ENCODE data around the gene RAD51B. TPM values are rescaled to one million over a fixed set of nuclear protein-coding genes. Genes with fewer than 3 reads are reported as not detected.

The RAD51B gene
- polyA plus RNA-seq, 3 donors = 3.6 to 11.6 (median 9.4) TPM

DNA sequence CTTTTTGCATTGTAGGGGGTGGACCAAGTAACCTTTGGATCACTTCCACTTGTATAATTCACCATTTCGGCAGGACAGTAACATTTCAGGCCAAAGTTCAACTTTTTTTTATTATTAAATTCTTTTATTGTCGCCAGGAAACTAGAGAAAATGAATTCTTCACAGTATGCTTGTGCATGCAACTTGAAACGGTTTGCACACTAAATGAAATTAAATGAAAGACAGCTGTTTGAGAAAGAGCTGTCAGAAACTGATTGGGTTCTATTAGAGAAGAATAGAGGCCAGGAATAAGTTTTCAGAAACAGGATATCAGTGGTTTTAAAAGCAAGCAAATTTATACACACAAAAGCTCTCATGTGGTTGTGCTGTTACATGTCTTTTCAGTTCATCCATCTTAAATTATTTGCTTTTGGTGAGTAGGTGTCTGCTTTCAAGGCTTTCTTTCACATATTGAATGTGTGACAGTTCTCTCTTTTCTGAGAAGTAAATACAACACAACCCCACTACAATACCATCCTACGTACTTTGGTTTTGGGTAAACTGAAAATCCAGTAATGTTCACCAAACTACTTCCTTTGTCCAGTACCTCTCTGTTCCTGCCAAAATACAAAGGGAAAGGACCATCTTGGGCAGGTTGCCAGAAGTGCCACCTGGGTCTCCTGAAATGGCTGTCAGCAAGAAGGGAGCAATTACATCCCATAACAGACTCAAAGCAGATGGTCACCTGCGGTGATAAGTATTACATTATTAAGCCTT, 291.7 kb downstream of the RAD51B start:
- TF ChIP-seq, protein P1, sequence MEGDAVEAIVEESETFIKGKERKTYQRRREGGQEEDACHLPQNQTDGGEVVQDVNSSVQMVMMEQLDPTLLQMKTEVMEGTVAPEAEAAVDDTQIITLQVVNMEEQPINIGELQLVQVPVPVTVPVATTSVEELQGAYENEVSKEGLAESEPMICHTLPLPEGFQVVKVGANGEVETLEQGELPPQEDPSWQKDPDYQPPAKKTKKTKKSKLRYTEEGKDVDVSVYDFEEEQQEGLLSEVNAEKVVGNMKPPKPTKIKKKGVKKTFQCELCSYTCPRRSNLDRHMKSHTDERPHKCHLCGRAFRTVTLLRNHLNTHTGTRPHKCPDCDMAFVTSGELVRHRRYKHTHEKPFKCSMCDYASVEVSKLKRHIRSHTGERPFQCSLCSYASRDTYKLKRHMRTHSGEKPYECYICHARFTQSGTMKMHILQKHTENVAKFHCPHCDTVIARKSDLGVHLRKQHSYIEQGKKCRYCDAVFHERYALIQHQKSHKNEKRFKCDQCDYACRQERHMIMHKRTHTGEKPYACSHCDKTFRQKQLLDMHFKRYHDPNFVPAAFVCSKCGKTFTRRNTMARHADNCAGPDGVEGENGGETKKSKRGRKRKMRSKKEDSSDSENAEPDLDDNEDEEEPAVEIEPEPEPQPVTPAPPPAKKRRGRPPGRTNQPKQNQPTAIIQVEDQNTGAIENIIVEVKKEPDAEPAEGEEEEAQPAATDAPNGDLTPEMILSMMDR (IDR thresholded peaks at IDR 0.05) = no peak
- no peak overlapping the region for H3K4me2 ChIP-seq (replicated peaks; ENCODE audit: extremely low read depth, low read length, poor library complexity, severe bottlenecking)
- DNase-seq = no peak
- H3K27ac ChIP-seq (ENCODE audit: low read depth in 1 of 2, low read length in 2 of 2) = no peak overlapping the region
- no peak overlapping the region for H3K27ac Mint-ChIP-seq
- no peaks in the 10 kb centered on the region for H3K9me3 Mint-ChIP-seq
- no peaks in the 10 kb centered on the region for H3K9me3 ChIP-seq (replicated peaks in 1 of 2; ENCODE audit: control insufficient read depth in 1 of 2, insufficient read depth in 1 of 2, low read length in 2 of 2)
- H3K4me3 ChIP-seq (replicated peaks in 1 of 3; ENCODE audit: low read depth in 2 of 3, low read length in 3 of 3) = no peak overlapping the region
- H3K27me3 Mint-ChIP-seq (ENCODE audit: low read depth in 3 of 3) = no peaks in the 10 kb centered on the region
- no peak overlapping the region for H3K9ac ChIP-seq (ENCODE audit: insufficient read depth, low read length, poor library complexity, severe bottlenecking)
- no peaks in the 10 kb centered on the region for H3K36me3 Mint-ChIP-seq
- no peak overlapping the region for H2AFZ ChIP-seq (ENCODE audit: insufficient read depth, low read depth, low read length, poor library complexity, severe bottlenecking)
- no peaks in the 10 kb centered on the region for H3K79me2 ChIP-seq (ENCODE audit: insufficient read depth, low read length)
- peaks cover 6% of the 10 kb centered on the region for H3K4me1 Mint-ChIP-seq
- intact Hi-C loops (cut with micrococcal nuclease) = no loop called here
- no peaks in the 10 kb centered on the region for H3K4me1 ChIP-seq (ENCODE audit: control insufficient read depth in 1 of 2, insufficient read depth in 2 of 2, low read length in 2 of 2)
- H3K4me3 Mint-ChIP-seq = no peak overlapping the region
- H3K27me3 ChIP-seq (ENCODE audit: control insufficient read depth in 2 of 2, insufficient read depth in 2 of 2, low read length in 2 of 2) = no peaks in the 10 kb centered on the region
- H3K36me3 ChIP-seq (replicated peaks in 1 of 2; ENCODE audit: control insufficient read depth in 1 of 2, insufficient read depth in 2 of 2, low read length in 2 of 2) = no peaks in the 10 kb centered on the region
- H4K20me1 ChIP-seq (ENCODE audit: insufficient read depth, low read length) = no peaks in the 10 kb centered on the region
- WGBS (ENCODE audit: insufficient coverage) = no CpG with 5 or more reads among the region's 5 CpGs

DNA sequence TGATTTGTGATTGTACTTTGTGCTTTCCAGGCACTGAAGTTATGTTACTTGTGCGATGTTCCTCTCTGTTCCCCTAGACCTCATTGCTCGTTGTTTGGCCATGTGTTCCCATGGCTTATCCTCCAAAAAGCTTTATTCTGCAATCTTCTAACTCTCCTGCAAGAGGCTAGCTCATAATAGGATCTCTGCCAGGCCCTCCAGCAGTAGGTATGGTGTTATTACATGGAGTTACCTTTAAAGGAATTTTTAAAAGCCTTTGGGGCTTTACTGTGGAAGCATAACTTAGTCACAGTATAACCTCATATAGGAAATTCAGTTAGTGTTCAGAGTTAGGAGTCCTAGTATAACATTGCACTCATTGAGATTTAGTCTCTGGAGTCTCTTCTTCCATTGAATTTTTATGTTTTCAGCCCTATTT, 292.3 kb downstream of the RAD51B start:
- intact Hi-C loops (cut with micrococcal nuclease) = no loop called here
- Histone ChIP-seq H3K27ac (ENCODE audit: low read depth in 1 of 2, low read length in 2 of 2) (no peak overlapping the region), H3K79me2 (ENCODE audit: insufficient read depth, low read length) (no peaks in the 10 kb centered on the region), H3K4me1 (ENCODE audit: control insufficient read depth in 1 of 2, insufficient read depth in 2 of 2, low read length in 2 of 2) (no peaks in the 10 kb centered on the region), H2AFZ (ENCODE audit: insufficient read depth, low read depth, low read length, poor library complexity, severe bottlenecking) (no peak overlapping the region), H3K27me3 (ENCODE audit: control insufficient read depth in 2 of 2, insufficient read depth in 2 of 2, low read length in 2 of 2) (no peaks in the 10 kb centered on the region), H4K20me1 (ENCODE audit: insufficient read depth, low read length) (no peaks in the 10 kb centered on the region), H3K9me3 (replicated peaks in 1 of 2; ENCODE audit: control insufficient read depth in 1 of 2, insufficient read depth in 1 of 2, low read length in 2 of 2) (no peaks in the 10 kb centered on the region), H3K4me2 (replicated peaks; ENCODE audit: extremely low read depth, low read length, poor library complexity, severe bottlenecking) (no peak overlapping the region), H3K9ac (ENCODE audit: insufficient read depth, low read length, poor library complexity, severe bottlenecking) (no peak overlapping the region), H3K36me3 (replicated peaks in 1 of 2; ENCODE audit: control insufficient read depth in 1 of 2, insufficient read depth in 2 of 2, low read length in 2 of 2) (no peaks in the 10 kb centered on the region), H3K4me3 (replicated peaks in 1 of 3; ENCODE audit: low read depth in 2 of 3, low read length in 3 of 3) (no peak overlapping the region)
- Mint-ChIP-seq H3K9me3 (no peaks in the 10 kb centered on the region), H3K27ac (no peak overlapping the region), H3K36me3 (no peaks in the 10 kb centered on the region), H3K4me1 (peaks cover 6% of the 10 kb centered on the region), H3K27me3 (ENCODE audit: low read depth in 3 of 3) (no peaks in the 10 kb centered on the region), H3K4me3 (no peak overlapping the region)
- TF ChIP-seq, protein P1 (IDR thresholded peaks at IDR 0.05) = no peak
- no peak for DNase-seq
- WGBS (ENCODE audit: insufficient coverage) = 100% methylated on average over 2 of the region's 2 CpGs
